HG02623 (cell line): ENCODE measurements around the gene PCGF3.
"Not testable (repeated sequence)": the region's sequence is repeated elsewhere in the genome, so short reads cannot be mapped to it uniquely, and the experiment has no call there.

ENCODE experiments used
- ATAC-seq: cut with Tn5 transposase; IDR thresholded peaks from one replicate; pipeline ENCODE4 v1.9.1; 2021; ENCODE audit warnings: moderate library complexity; ENCODE audit not compliant: unreplicated experiment

The PCGF3 gene

GRCh38 chr4:667545-667925 lies 38.1 kb upstream of the PCGF3 start:
- ATAC-seq = no peak

GRCh38 chr4:668219-668618 lies 37.4 kb upstream of the PCGF3 start:
- not testable (repeated sequence) for ATAC-seq

DNA sequence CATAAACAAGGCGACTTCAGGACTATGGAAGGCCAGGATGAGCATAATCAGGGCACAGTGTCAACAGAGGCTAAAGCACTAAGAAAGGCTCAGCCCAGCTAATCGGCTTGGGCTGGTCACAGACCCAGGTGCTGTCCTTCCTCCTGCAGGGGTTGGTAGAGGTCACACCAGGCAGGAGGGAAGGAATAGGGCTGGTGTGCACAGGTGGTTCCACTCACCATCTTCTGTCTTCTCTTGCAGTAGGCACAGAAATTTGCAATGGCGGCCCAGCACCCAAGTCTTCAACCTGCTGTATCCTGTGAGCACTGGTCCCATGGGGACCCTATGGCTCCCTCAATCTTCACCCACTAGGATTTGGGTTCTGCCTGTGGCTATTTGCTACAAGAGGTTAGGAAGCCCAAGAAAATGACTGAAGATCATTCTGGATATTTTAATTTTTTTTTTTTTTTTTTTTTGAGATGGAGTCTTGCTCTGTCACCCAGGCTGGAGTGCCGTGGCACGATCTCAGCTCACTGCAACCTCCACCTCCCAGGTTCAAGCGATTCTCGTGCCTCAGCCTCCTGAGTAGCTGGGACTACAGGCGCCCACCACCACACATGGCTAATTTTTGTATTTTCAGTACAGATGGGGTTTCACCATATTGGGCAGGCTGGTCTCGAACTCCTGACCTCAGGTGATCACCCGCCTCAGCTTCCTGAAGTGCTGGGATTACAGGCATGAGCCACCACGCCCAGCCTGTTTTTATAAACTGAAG lies 35.6 kb upstream of the PCGF3 start:
- ATAC-seq = not testable (repeated sequence)

DNA sequence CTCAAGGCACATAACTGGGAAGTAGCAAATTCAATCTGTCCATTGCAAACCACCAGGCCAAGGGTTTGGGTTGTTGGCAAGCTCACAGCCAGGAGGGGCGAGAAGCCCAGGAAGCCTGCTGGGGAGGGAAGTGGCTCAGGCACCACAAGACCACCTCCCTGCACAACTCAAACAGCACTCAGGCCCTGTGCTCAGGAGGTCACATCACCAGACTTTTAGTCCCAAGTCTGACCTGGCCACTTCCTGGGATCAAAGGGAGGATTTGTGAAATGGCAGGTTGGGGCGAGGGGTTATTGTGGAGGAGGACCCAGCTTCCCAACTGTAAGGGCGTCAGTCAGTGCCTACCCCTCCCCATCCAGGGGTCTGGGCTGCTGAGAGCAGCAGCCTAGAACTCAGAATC lies 33.9 kb upstream of the PCGF3 start:
- no peak for ATAC-seq

DNA sequence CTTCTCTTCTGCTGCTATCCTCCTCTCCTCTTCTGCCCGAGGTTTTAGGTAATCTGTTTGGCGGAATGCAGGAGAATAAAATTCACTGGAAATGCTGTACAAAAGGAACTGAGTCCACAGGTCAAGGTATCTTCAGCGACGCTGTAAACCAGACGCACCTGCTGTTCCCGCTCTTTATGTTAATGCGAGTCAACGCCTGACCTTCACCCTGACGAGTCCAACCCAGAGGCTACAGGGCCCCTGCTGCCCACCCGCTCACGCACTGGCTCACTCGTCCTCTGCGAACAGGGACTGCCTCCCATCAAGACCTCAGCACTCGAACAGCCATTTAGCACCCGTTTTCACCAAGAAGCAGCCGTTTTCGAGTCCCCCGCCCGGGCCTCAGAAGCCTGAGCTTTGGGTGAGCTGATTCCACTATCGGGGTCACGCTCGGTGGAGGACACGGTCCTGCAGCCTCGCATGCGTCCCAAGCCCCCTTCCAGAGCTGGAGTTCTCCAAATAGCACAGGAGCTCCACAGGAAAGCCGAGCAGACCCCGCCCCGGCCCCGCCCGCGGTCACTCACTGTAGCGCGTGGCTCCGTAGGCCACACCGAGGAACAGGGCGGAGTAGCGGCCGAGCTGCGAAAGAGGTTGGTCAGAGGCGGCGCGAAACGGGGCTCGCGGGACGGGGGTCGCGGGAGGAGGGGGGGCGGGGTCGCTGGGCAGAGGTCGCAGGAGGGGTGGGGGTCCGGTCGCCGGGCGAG lies 32.1 kb upstream of the PCGF3 start:
- no peak for ATAC-seq

DNA sequence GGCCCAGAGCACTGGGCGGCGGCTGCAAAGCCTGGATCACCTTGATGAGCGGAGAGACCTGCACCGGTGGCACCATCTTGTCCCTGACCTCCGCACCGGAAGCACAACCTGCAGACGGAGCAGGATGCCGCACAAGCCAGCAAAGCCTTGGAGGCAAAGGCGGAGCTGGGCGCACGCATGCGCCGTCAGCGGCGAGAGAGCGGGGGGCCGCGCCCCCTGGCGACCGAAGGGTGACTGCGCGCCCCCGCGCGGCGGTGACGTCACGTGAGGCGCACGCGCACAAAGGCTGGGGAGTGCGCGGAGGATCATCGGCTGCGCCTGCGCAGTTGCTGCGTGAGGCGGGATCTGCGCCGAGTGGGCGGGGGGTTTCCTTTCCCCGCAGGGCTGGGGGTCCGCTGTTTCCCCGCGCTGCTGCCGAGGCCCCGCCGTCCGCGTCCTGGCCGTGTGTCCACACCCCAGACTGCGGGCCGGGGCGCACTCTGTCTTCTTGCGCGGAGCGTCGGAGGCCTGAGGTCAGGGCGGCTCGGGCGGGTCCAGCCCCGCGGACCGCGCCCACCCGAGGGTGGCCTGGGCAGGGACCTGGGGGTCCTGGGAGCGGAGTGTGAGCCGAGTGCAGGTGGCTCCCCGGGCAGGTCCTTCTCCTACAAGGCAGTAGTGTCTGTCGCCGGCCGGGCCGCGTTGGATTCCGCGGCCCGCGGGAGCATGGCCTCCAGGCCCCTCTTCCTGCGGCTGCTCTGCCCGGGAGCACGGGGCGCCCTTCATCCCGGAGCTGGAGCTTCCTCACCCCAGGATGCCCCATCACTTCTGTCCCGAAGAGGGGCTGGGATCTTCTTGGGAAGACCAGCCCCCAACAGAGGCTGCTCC lies 31.2 kb upstream of the PCGF3 start, which contains the start of the genes ATP5ME and MYL5:
Gene ATP5ME, minus strand, starts transcription at position 105 of the 864 bp plus-strand sequence. Its CDS starts 29 bp downstream, at position 76.
Gene MYL5, plus strand, starts transcription at position 371 of the 864 bp plus-strand sequence. CDS start 3,485 bp downstream, outside the sequence.
- ATAC-seq = peak; percentile 79

- no peak for ATAC-seq
Observed at GRCh38 chr4:675036-675882, 30.4 kb upstream of the PCGF3 start.

DNA sequence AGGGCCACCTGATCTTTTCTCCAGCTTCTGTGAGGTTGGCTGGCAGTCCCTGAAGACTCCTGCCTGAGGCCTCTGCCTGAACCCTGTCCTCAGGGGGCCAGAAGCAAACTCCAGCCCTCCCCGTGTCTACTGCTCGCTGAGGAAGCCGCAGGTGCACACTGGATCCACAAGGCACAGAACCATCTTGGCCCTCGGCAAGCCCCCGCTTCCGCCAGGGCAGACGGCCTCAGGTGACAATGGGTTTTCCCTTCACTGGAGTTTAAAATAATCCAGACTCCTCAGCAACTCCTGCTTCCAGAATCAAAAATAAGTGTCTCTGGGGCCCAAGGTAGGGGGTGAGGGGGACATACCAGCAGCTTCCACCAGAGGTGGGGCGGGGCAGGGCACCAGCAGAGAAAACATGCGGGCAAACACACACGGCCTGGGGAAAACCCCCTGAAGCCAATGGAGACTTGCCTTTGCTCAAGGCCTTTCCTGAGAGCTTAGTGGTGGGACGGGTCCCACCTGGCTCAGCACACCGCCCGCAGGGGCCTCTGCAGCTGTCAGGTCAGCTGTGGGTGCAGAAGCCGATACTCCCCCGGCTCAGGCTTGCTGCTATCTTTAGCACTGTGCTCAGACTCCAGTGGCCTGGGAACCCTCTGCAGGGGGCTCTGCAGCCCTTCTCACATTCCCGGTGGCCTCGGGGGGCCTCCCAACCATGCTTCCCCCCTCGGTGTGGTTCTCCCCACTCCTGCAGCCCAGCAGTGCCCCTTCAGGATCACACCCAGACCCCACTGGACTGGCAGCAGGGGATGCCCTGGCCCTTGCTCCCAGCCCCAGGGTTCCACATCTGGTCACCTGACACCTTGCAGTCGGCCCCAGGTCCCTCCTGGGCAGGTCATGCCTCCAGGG lies 29.4 kb upstream of the PCGF3 start:
- peak; percentile 20 for ATAC-seq

GRCh38 chr4:676871-677235 lies 28.8 kb upstream of the PCGF3 start:
- no peak for ATAC-seq

DNA sequence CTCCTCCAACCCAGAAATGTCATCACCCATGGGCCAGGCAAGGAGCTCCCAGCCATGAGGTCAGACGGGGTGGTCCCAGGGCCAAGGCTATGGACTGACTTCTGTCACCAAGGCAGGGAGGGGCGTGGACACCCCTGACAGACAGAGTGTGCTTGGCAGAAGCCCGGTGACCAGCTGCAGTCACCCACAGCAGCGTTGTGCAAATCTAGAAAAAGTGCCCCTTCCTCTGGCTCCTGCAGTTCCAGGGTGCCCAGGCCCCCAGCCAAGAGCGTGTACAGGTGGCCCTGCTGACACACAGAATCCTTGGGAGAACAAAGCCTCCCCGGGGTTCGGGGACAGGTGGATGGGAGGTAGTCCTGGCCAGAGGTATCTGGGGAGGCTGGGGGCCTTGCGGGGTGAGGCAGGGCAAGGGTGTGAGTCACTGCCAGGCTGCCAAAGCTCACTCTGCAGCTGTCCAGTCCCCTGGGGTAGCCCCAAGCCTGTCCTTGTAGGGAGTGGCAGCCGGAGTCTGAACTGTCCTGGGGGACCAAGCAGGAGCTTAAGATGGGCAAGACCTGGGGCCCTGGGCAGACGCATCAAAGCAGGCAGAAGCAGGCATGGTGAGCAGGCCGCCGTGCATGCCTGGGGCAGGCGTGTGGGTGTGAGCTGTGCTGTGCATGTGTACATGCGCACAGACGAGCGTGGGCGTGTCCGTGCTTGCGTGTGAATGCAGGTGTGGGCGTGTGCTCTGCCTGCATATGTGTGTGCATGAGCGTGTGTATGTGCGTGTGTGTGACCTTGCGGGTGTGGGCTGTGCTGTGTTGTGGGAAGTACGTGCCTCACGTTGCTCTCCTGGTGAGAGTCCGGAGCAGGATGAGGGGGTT lies 28.0 kb upstream of the PCGF3 start:
- no peak for ATAC-seq

DNA sequence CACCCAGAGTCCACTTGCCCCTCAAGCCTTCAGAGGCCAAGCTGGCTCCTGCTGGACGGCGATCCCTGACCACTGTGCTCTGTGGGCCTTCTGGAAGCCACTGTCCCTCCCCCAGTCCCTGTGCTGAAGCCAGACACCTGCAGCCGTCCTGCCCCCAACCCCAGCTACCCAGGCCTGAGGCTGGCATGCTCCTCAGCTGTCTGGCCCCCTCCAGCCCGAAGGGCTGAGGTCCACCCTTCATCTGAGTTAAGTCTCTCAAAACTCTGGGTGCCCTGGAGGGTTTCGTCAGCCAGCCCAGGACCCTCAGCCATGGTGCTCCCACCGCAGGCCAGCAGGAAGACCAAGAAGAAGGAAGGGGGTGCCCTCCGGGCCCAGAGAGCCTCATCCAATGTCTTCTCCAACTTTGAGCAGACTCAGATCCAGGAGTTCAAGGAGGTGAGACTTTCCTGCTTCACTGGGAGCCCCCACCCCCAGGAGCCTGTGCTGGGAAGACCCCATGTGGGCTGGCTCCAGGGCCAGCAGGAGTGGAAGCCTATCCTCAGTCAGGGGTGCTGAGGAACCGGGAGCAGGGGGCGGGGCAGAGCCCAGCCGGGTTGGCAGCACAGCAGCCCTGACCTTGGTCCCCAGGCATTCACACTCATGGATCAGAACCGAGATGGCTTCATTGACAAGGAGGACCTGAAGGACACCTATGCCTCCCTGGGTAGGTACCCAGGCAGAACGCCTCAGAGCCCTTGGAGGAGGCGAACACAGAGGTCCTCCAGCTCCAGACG lies 27.1 kb upstream of the PCGF3 start:
- ATAC-seq = no peak

- no peak for ATAC-seq
Observed at GRCh38 chr4:679104-679481, 26.5 kb upstream of the PCGF3 start.

- no peak for ATAC-seq
Observed at GRCh38 chr4:679629-680028, 26.0 kb upstream of the PCGF3 start.

DNA sequence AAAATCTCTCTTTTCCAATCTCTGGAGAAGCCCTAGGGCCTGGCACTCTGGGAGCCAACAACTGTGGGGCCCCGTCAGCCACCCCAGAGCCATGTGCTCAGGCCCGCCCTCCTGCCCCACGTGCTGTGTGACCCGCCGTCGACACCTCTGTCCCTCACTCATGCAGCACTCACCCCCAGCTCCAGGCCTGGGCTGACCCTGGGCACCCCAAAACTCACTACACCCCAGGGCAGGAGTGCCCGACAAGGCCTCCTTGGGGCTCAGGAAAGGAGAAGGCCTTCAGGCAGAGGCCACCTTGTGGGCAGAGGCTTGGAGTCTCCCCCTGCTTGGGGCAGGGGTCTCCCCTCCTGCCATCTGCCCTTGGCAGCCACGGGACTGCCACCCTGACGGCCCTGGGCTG lies 25.5 kb upstream of the PCGF3 start:
- no peak for ATAC-seq

- no peak for ATAC-seq
Observed at GRCh38 chr4:680551-680927, 25.1 kb upstream of the PCGF3 start.

DNA sequence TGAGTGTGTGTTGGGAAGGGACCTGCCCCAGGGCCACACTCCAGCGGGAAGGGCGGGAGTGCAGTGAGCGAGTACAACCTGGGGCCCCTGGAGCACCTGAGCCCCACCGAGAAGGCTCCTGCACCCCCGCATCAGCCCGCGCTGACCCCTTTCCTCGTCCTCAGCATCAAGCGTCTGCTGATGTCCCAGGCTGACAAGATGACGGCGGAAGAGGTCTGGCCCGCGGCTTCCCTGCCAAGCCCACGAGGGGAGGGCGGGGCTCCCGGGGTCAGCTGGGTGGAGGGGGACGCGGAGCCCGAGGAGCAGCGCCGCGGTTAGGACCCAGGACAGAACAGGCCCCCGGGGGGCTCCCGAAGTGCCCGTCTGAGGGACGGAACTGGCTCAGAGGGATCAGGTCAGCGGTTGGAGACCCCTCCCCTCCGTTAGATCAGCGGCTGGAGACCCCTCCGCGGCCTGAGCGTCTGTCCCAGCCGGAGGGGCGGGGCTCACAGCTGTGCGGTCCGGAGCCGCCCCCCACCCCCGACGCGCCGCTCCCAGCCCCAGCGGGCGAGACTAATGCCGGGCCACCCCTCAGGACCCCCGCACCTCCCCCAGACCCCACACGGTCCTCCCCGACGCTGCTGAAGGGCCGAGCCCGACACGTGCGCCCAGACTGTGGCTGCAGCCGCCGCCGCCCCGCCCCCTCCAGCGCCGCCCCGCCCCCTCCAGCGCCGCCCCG lies 24.5 kb upstream of the PCGF3 start:
- no peak for ATAC-seq

- no peak for ATAC-seq
Observed at GRCh38 chr4:681736-682451, 23.7 kb upstream of the PCGF3 start.
